Testis (tissue), 2 donors: ENCODE results near the gene FAM131A.

Source experiments
- POLR2A ChIP-seq: fragments of 450-650 bp; IDR thresholded peaks from one replicate; pipeline ENCODE4 v1.6.1; 2017; ENCODE audit warnings: antibody characterized with exemption, mild to moderate bottlenecking, moderate library complexity
- TF ChIP-seq, protein P1 (sequence below), 3 experiments: fragments of 450-650 bp in 2 of 3; fragments of 200-600 bp in 1 of 3; sonication (generic) in 1 of 3; IDR thresholded peaks; one replicate each; pipeline ENCODE4 v1.5.1; 2016 to 2019; ENCODE audit warnings: antibody characterized with exemption in 3 of 3, mild to moderate bottlenecking in 2 of 3, moderate library complexity in 1 of 3

- TF ChIP-seq, protein P1, sequence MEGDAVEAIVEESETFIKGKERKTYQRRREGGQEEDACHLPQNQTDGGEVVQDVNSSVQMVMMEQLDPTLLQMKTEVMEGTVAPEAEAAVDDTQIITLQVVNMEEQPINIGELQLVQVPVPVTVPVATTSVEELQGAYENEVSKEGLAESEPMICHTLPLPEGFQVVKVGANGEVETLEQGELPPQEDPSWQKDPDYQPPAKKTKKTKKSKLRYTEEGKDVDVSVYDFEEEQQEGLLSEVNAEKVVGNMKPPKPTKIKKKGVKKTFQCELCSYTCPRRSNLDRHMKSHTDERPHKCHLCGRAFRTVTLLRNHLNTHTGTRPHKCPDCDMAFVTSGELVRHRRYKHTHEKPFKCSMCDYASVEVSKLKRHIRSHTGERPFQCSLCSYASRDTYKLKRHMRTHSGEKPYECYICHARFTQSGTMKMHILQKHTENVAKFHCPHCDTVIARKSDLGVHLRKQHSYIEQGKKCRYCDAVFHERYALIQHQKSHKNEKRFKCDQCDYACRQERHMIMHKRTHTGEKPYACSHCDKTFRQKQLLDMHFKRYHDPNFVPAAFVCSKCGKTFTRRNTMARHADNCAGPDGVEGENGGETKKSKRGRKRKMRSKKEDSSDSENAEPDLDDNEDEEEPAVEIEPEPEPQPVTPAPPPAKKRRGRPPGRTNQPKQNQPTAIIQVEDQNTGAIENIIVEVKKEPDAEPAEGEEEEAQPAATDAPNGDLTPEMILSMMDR (IDR thresholded peaks at IDR 0.05): no peak
- no peak for TF ChIP-seq POLR2A
Observed at GRCh38 chr3:184315871-184316661, 21.3 kb upstream of the FAM131A start.
